H9 (cell line): ENCODE results near the gene SLC15A5. TPM values are rescaled to one million over a fixed set of nuclear protein-coding genes. Genes with fewer than 3 reads are reported as not detected.

ENCODE experiments used
- DNase-seq: peaks from one replicate; pipeline ENCODE4 v3.0.0-alpha.2; 2017
- H2AFZ ChIP-seq: one replicate; pipeline ENCODE4 v1.6.1; 2013; ENCODE audit warnings: mild to moderate bottlenecking, low read length, control low read depth, moderate library complexity
- H2AK5ac ChIP-seq: 2 replicates; pipeline ENCODE4 v1.6.1; 2013; ENCODE audit warnings: low read length, control low read depth, mixed read lengths; ENCODE audit not compliant: insufficient read length
- H2BK120ac ChIP-seq: one replicate; pipeline ENCODE4 v1.6.1; 2013; ENCODE audit warnings: low read depth, mild to moderate bottlenecking, low read length, control low read depth, inconsistent platforms; ENCODE audit not compliant: poor library complexity, severe bottlenecking
- H2BK12ac ChIP-seq: 2 replicates; pipeline ENCODE4 v1.6.1; 2013; ENCODE audit warnings: low read length, control low read depth, mixed read lengths, low read depth; ENCODE audit not compliant: insufficient read length
- H2BK15ac ChIP-seq: 2 replicates; pipeline ENCODE4 v1.6.1; 2013; ENCODE audit warnings: low read depth, low read length, control low read depth
- H2BK20ac ChIP-seq: one replicate; pipeline ENCODE4 v1.6.1; 2013; ENCODE audit warnings: low read depth, mild to moderate bottlenecking, low read length, control low read depth, inconsistent platforms; ENCODE audit not compliant: poor library complexity, severe bottlenecking
- H2BK5ac ChIP-seq: 2 replicates; pipeline ENCODE4 v1.6.1; 2013; ENCODE audit warnings: low read length, control low read depth, mixed read lengths; ENCODE audit not compliant: insufficient read length
- H3K14ac ChIP-seq: 2 replicates; pipeline ENCODE4 v1.6.1; 2013; ENCODE audit warnings: low read length, control low read depth; ENCODE audit not compliant: insufficient read depth
- H3K18ac ChIP-seq: 2 replicates; pipeline ENCODE4 v1.6.1; 2013; ENCODE audit warnings: low read depth, mild to moderate bottlenecking, mixed read lengths, low read length, control low read depth; ENCODE audit not compliant: insufficient read length
- H3K23ac ChIP-seq: 2 replicates; pipeline ENCODE4 v1.6.1; 2013; ENCODE audit warnings: low read length, control low read depth, mixed read lengths, low read depth; ENCODE audit not compliant: insufficient read length
- H3K23me2 ChIP-seq: 2 replicates; pipeline ENCODE4 v1.6.1; 2013; ENCODE audit warnings: low read depth, mild to moderate bottlenecking, mixed read lengths, low read length, control low read depth; ENCODE audit not compliant: insufficient read length, poor library complexity, severe bottlenecking
- H3K27ac ChIP-seq: 2 replicates; pipeline ENCODE4 v1.5.1; 2013; ENCODE audit warnings: low read length, control low read depth, mixed read lengths, low read depth; ENCODE audit not compliant: insufficient read length
- H3K27me3 ChIP-seq: 2 replicates; pipeline ENCODE4 v1.6.1; 2013; ENCODE audit warnings: low read length, control low read depth, inconsistent platforms; ENCODE audit not compliant: insufficient read depth
- H3K4ac ChIP-seq: 2 replicates; pipeline ENCODE4 v1.6.1; 2013; ENCODE audit warnings: low read depth, mild to moderate bottlenecking, control low read depth, inconsistent platforms, low read length, moderate library complexity
- H3K4me1 ChIP-seq: 2 replicates; pipeline ENCODE4 v1.6.1; 2013; ENCODE audit warnings: low read length, control low read depth, inconsistent platforms; ENCODE audit not compliant: insufficient read depth
- H3K4me2 ChIP-seq: 2 replicates; pipeline ENCODE4 v1.6.1; 2013; ENCODE audit warnings: low read length, control low read depth, mixed read lengths; ENCODE audit not compliant: insufficient read length, insufficient read depth
- H3K56ac ChIP-seq: 2 replicates; pipeline ENCODE4 v1.6.1; 2013; ENCODE audit warnings: low read depth, mild to moderate bottlenecking, mixed read lengths, low read length, control low read depth; ENCODE audit not compliant: insufficient read length
- H3K79me1 ChIP-seq: 2 replicates; pipeline ENCODE4 v1.6.1; 2013; ENCODE audit warnings: low read depth, mild to moderate bottlenecking, moderate library complexity, low read length, control low read depth, inconsistent platforms; ENCODE audit not compliant: insufficient read depth, poor library complexity, severe bottlenecking
- H3K79me2 ChIP-seq: 2 replicates; pipeline ENCODE4 v1.6.1; 2013; ENCODE audit warnings: low read length, control low read depth, inconsistent platforms; ENCODE audit not compliant: insufficient read depth
- H3K9ac ChIP-seq: 2 replicates; pipeline ENCODE4 v1.6.1; 2013; ENCODE audit warnings: low read length, control low read depth, mixed read lengths; ENCODE audit not compliant: insufficient read length; ENCODE audit errors: extremely low read depth
- H3K9me3 ChIP-seq: one replicate; pipeline ENCODE4 v1.6.1; 2013; ENCODE audit warnings: low read depth, low read length, inconsistent platforms; ENCODE audit not compliant: control insufficient read depth
- H3T11ph ChIP-seq: one replicate; pipeline ENCODE4 v1.6.1; 2013; ENCODE audit warnings: mild to moderate bottlenecking, low read length, control low read depth, inconsistent platforms
- H4K20me1 ChIP-seq: one replicate; pipeline ENCODE4 v1.6.1; 2013; ENCODE audit not compliant: control insufficient read depth, insufficient read length, insufficient read depth
- H4K5ac ChIP-seq: 2 replicates; pipeline ENCODE4 v1.6.1; 2013; ENCODE audit warnings: low read depth, mild to moderate bottlenecking, mixed read lengths, low read length, control low read depth; ENCODE audit not compliant: insufficient read length
- H4K8ac ChIP-seq: replicated peaks from 2 replicates; pipeline ENCODE4 v1.6.1; 2013; ENCODE audit warnings: low read length, control low read depth, mixed read lengths, low read depth; ENCODE audit not compliant: insufficient read length
- H4K91ac ChIP-seq: 2 replicates; pipeline ENCODE4 v1.6.1; 2013; ENCODE audit warnings: low read depth, mild to moderate bottlenecking, moderate library complexity, mixed read lengths, low read length, control low read depth; ENCODE audit not compliant: insufficient read length
- H3K27ac Mint-ChIP-seq, 3 experiments: 2 replicates in 2 of 3; 3 replicates in 1 of 3; pipeline ENCODE4 v1.8.0; 2020 to 2021; ENCODE audit warnings: mixed read lengths in 3 of 3, mild to moderate bottlenecking in 1 of 3, moderate library complexity in 1 of 3
- H3K27me3 Mint-ChIP-seq: 2 replicates; pipeline ENCODE4 v1.8.0; 2021; ENCODE audit warnings: low read depth, mild to moderate bottlenecking, moderate library complexity, mixed read lengths
- H3K36me3 Mint-ChIP-seq, 3 experiments: 2 replicates in 2 of 3; 3 replicates in 1 of 3; pipeline ENCODE4 v1.8.0; 2020 to 2021; ENCODE audit warnings: low read depth in 3 of 3, mixed read lengths in 3 of 3; ENCODE audit not compliant: insufficient read depth in 1 of 3
- H3K4me1 Mint-ChIP-seq, 2 experiments: 2 replicates each; pipeline ENCODE4 v1.8.0; 2020; ENCODE audit warnings: mixed read lengths in 2 of 2
- H3K4me3 Mint-ChIP-seq, 2 experiments: 2 replicates in 1 of 2; 3 replicates in 1 of 2; pipeline ENCODE4 v1.8.0; 2020 to 2021; ENCODE audit warnings: mild to moderate bottlenecking in 2 of 2, mixed read lengths in 2 of 2, moderate library complexity in 1 of 2
- H3K9me3 Mint-ChIP-seq, 2 experiments: 2 replicates in 1 of 2; 3 replicates in 1 of 2; pipeline ENCODE4 v1.8.0; 2020; ENCODE audit warnings: mild to moderate bottlenecking in 2 of 2, mixed read lengths in 2 of 2, moderate library complexity in 1 of 2
- WGBS: extraction: QIAGEN DNeasy Blood & Tissue Kit; methylation state at CpG from one replicate; pipeline ENCODE4 v1.1.7; 2013; ENCODE audit warnings: missing lambda C conversion rate, low lambda C conversion rate, mixed read lengths; ENCODE audit not compliant: insufficient read length; ENCODE audit errors: extremely low coverage; 5-methylcytosine and 5-hydroxymethylcytosine counted together
- total RNA-seq: library from RNA; stranded (reverse); gene quantifications from 2 replicates; pipeline ENCODE4 v1.2.1, GENCODE V29; 2021
- TF ChIP-seq, protein P1 (sequence below): fragments of 200-600 bp; sonication (generic); conservative IDR thresholded peaks from 3 replicates; pipeline ENCODE4 v1.8.0; 2021; ENCODE audit warnings: antibody characterized with exemption, mild to moderate bottlenecking

SLC15A5 gene
- total RNA-seq, 1 experiment from 2014 or later = not detected

DNA sequence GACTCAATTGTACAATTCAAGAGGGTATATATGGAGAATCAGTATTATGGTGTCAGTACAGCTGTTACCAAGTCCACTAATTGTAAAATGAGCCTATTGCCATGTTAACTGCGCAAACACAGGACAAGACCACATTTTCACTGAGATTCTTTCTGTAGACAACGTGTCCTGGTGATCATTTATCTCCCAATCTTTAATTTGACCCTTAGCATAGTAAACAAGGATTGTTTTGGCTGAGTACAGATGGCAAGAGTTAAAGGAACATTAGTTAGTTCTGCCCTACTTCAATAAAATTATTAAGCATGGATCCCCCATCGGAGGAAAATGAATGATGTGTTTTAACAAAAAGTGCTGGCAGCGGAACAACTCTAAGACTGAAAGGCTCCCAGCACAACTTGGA lies 36.1 kb downstream of the SLC15A5 start:
- no CpG with 5 or more reads among the region's 4 CpGs for WGBS
- Histone ChIP-seq H4K91ac (no peak overlapping the region), H3K9me3 (no peaks in the 10 kb centered on the region), H3T11ph (no peak overlapping the region), H4K8ac (no peak overlapping the region), H3K23ac (no peak overlapping the region), H2AK5ac (no peak overlapping the region), H3K4me2 (no peak overlapping the region), H3K79me2 (no peaks in the 10 kb centered on the region), H3K27ac (no peak overlapping the region), H2BK5ac (no peak overlapping the region), H3K9ac (no peak overlapping the region), H4K20me1 (no peaks in the 10 kb centered on the region), H2AFZ (no peak overlapping the region), H3K27me3 (no peaks in the 10 kb centered on the region), H3K56ac (no peak overlapping the region), H3K79me1 (no peaks in the 10 kb centered on the region), H3K4ac (no peak overlapping the region), H3K18ac (no peak overlapping the region), H3K4me1 (peaks cover 2% of the 10 kb centered on the region; the same call in 1 of the 2 replicates), H2BK12ac (no peak overlapping the region), H2BK20ac (no peak overlapping the region), H3K14ac (no peak overlapping the region), H2BK120ac (no peak overlapping the region), H4K5ac (no peak overlapping the region), H3K23me2 (no peaks in the 10 kb centered on the region), H2BK15ac (no peak overlapping the region)
- TF ChIP-seq, protein P1, sequence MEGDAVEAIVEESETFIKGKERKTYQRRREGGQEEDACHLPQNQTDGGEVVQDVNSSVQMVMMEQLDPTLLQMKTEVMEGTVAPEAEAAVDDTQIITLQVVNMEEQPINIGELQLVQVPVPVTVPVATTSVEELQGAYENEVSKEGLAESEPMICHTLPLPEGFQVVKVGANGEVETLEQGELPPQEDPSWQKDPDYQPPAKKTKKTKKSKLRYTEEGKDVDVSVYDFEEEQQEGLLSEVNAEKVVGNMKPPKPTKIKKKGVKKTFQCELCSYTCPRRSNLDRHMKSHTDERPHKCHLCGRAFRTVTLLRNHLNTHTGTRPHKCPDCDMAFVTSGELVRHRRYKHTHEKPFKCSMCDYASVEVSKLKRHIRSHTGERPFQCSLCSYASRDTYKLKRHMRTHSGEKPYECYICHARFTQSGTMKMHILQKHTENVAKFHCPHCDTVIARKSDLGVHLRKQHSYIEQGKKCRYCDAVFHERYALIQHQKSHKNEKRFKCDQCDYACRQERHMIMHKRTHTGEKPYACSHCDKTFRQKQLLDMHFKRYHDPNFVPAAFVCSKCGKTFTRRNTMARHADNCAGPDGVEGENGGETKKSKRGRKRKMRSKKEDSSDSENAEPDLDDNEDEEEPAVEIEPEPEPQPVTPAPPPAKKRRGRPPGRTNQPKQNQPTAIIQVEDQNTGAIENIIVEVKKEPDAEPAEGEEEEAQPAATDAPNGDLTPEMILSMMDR = no peak
- DNase-seq = no peak
- Mint-ChIP-seq H3K9me3 (no peaks in the 10 kb centered on the region; a peak in 1 of 5 replicates), H3K4me1 (peaks cover 2 to 3% of the 10 kb centered on the region in 2 experiments; a peak in 2 of 4 replicates), H3K36me3 (no peaks in the 10 kb centered on the region), H3K4me3 (no peak overlapping the region), H3K27me3 (no peaks in the 10 kb centered on the region), H3K27ac (no peak overlapping the region)
